ENCODE data around the gene AAK1. TPM values are rescaled to one million over a fixed set of nuclear protein-coding genes. Genes with fewer than 3 reads are reported as not detected.

The AAK1 gene
- total RNA-seq = 10 to 100 TPM; 70.7 to 77.3 TPM

GRCh38 chr2:69643602-69644505 is at the start of gene AAK1:
Gene AAK1, minus strand, starts transcription at chr2:69643739. Its CDS starts 699 bp downstream, at chr2:69643040.
- peak; percentile 90 for DNase-seq (ENCODE audit: low spot score)
- no peaks in the 10 kb centered on the region for H3K9me3 ChIP-seq
- H3K27ac ChIP-seq = peak within 1 kb of the TSS; percentile 97
- under 1% methylated on average over 64 of the region's 81 CpGs for WGBS
- H3K36me3 ChIP-seq = no peaks in the 10 kb centered on the region
- intact Hi-C loops (cut with DNase I) = loop anchor here (2.0 to 10.0 kb wide), 3 partner anchors 207 to 629 kb away; partner anchors contain the start of genes ANTXR1, GFPT1 and NFU1
- TF ChIP-seq POLR2AphosphoS5 (IDR thresholded peaks at IDR 0.05) (peak; percentile 76), CTCF (IDR thresholded peaks at IDR 0.05) (peak in 2 of 4 experiments; percentile 14 to 15), POLR2A (IDR thresholded peaks at IDR 0.05) (peak; percentile 81)
- peak within 1 kb of the TSS; percentile 90 to 94 for H3K4me3 ChIP-seq
- peaks cover 7% of the 10 kb centered on the region for H3K4me1 ChIP-seq (replicated peaks)
- no peaks in the 10 kb centered on the region for H3K27me3 ChIP-seq (replicated peaks; ENCODE audit: insufficient read depth)

- H3K9me3 ChIP-seq = no peaks in the 10 kb centered on the region
- no peaks in the 10 kb centered on the region for H3K4me1 ChIP-seq (replicated peaks)
- H3K27ac ChIP-seq = no peak overlapping the region
- intact Hi-C loops (cut with DNase I) = no loop called here
- TF ChIP-seq POLR2AphosphoS5 (IDR thresholded peaks at IDR 0.05) (no peak), CTCF (IDR thresholded peaks at IDR 0.05) (no peak), POLR2A (IDR thresholded peaks at IDR 0.05) (no peak)
- no peaks in the 10 kb centered on the region for H3K27me3 ChIP-seq (replicated peaks; ENCODE audit: insufficient read depth)
- no peak overlapping the region for H3K4me3 ChIP-seq
- no peaks in the 10 kb centered on the region for H3K36me3 ChIP-seq
- no peak for DNase-seq (ENCODE audit: low spot score)
- 96% methylated on average over 2 of the region's 2 CpGs for WGBS
These were observed 48.9 kb upstream of the AAK1 start for GRCh38 chr2:69692424-69692823.

GRCh38 chr2:69689969-69690368 is 46.4 kb upstream of the AAK1 start:
- Histone ChIP-seq H3K27me3 (replicated peaks; ENCODE audit: insufficient read depth) (no peaks in the 10 kb centered on the region), H3K4me3 (no peak overlapping the region), H3K36me3 (no peaks in the 10 kb centered on the region), H3K27ac (no peak overlapping the region), H3K4me1 (replicated peaks) (peaks cover 1% of the 10 kb centered on the region), H3K9me3 (no peaks in the 10 kb centered on the region)
- no peak for TF ChIP-seq POLR2AphosphoS5 (IDR thresholded peaks at IDR 0.05)
- no peak for TF ChIP-seq POLR2A (IDR thresholded peaks at IDR 0.05)
- TF ChIP-seq CTCF (IDR thresholded peaks at IDR 0.05) = no peak
- intact Hi-C loops (cut with DNase I) = no loop called here
- no peak for DNase-seq (ENCODE audit: low spot score)
- 97% methylated on average over 2 of the region's 2 CpGs for WGBS

GRCh38 chr2:69689466-69689865 is 45.9 kb upstream of the AAK1 start:
- TF ChIP-seq POLR2AphosphoS5 (IDR thresholded peaks at IDR 0.05) = no peak
- TF ChIP-seq CTCF (IDR thresholded peaks at IDR 0.05) = no peak
- no peaks in the 10 kb centered on the region for H3K27me3 ChIP-seq (replicated peaks; ENCODE audit: insufficient read depth)
- no peak overlapping the region for H3K4me3 ChIP-seq
- no peak overlapping the region for H3K27ac ChIP-seq
- intact Hi-C loops (cut with DNase I) = no loop called here
- 82% methylated on average over 3 of the region's 3 CpGs for WGBS
- no peaks in the 10 kb centered on the region for H3K36me3 ChIP-seq
- H3K4me1 ChIP-seq (replicated peaks) = peaks cover 4% of the 10 kb centered on the region
- DNase-seq (ENCODE audit: low spot score) = no peak
- H3K9me3 ChIP-seq = no peaks in the 10 kb centered on the region

All from prostate gland (tissue), 2 donors.